Measurements from ENCODE around the gene GCH1.

GCH1 gene

GRCh38 chr14:54866588-54866987 lies 36.0 kb downstream of the GCH1 start:
- peak; percentile 28 for DNase-seq (ENCODE audit: low spot score)

GRCh38 chr14:54864526-54864925 lies 38.1 kb downstream of the GCH1 start:
- DNase-seq (ENCODE audit: low spot score) = no peak

- no peak for DNase-seq (ENCODE audit: low spot score)
Observed at GRCh38 chr14:54857830-54858269, 44.8 kb downstream of the GCH1 start.

GRCh38 chr14:54856152-54856551 lies 46.5 kb downstream of the GCH1 start:
- DNase-seq (ENCODE audit: low spot score) = no peak

GRCh38 chr14:54854181-54854580 lies 48.4 kb downstream of the GCH1 start:
- no peak for DNase-seq (ENCODE audit: low spot score)

- DNase-seq (ENCODE audit: low spot score) = no peak
Observed at GRCh38 chr14:54853339-54853738, 49.3 kb downstream of the GCH1 start.

GRCh38 chr14:54852215-54852614 lies 50.4 kb downstream of the GCH1 start:
- no peak for DNase-seq (ENCODE audit: low spot score)

GRCh38 chr14:54848910-54849309 lies 53.7 kb downstream of the GCH1 start:
- DNase-seq (ENCODE audit: low spot score) = no peak

GRCh38 chr14:54845641-54846040 lies 57.0 kb downstream of the GCH1 start:
- no peak for DNase-seq (ENCODE audit: low spot score)

- DNase-seq (ENCODE audit: low spot score) = no peak
Observed at GRCh38 chr14:54844479-54844878, 58.1 kb downstream of the GCH1 start.

- DNase-seq (ENCODE audit: low spot score) = no peak
Observed at GRCh38 chr14:54840798-54841197, 61.8 kb downstream of the GCH1 start.

- no peak for DNase-seq (ENCODE audit: low spot score)
Observed at GRCh38 chr14:54840336-54840735, 62.3 kb downstream of the GCH1 start.

GRCh38 chr14:54839701-54840119 lies 62.9 kb downstream of the GCH1 start:
- DNase-seq (ENCODE audit: low spot score) = no peak

GRCh38 chr14:54838931-54839512 lies 63.6 kb downstream of the GCH1 start:
- DNase-seq (ENCODE audit: low spot score) = no peak

- no peak for DNase-seq (ENCODE audit: low spot score)
Observed at GRCh38 chr14:54837508-54838149, 65.0 kb downstream of the GCH1 start.

- DNase-seq (ENCODE audit: low spot score) = no peak
Observed at GRCh38 chr14:54836231-54836630, 66.4 kb downstream of the GCH1 start.

GRCh38 chr14:54834727-54835126 lies 67.9 kb downstream of the GCH1 start:
- DNase-seq (ENCODE audit: low spot score) = no peak

- no peak for DNase-seq (ENCODE audit: low spot score)
Observed at GRCh38 chr14:54834081-54834480, 68.5 kb downstream of the GCH1 start.

GRCh38 chr14:54830650-54831049 lies 72.0 kb downstream of the GCH1 start:
- DNase-seq (ENCODE audit: low spot score) = no peak

- no peak for DNase-seq (ENCODE audit: low spot score)
Observed at GRCh38 chr14:54829486-54830224, 73.0 kb downstream of the GCH1 start.

GRCh38 chr14:54828037-54828436 lies 74.6 kb downstream of the GCH1 start:
- no peak for DNase-seq (ENCODE audit: low spot score)

GRCh38 chr14:54823757-54824549 lies 78.7 kb downstream of the GCH1 start:
- no peak for DNase-seq (ENCODE audit: low spot score)

GRCh38 chr14:54822685-54823084 lies 79.9 kb downstream of the GCH1 start:
- DNase-seq (ENCODE audit: low spot score) = no peak

All from hepatic stellate cell (primary cell).